Osteoblast (primary cell): ENCODE data around the gene ARID3C. TPM values are rescaled to one million over a fixed set of nuclear protein-coding genes. Genes with fewer than 3 reads are reported as not detected.

Source experiments
- DNase-seq: peaks from one replicate; pipeline ENCODE4 v3.0.0; 2011; ENCODE audit warnings: low spot score, mixed read lengths; ENCODE audit not compliant: insufficient read length; ENCODE audit errors: missing footprints
- H2AFZ ChIP-seq: 2 replicates; pipeline ENCODE4 v1.6.0; 2011; ENCODE audit warnings: mild to moderate bottlenecking, low read length
- H3K27ac ChIP-seq: 2 replicates; pipeline ENCODE4 v1.5.1; 2011; ENCODE audit warnings: mild to moderate bottlenecking, low read depth, low read length, moderate library complexity
- H3K27me3 ChIP-seq: 2 replicates; pipeline ENCODE4 v1.6.0; 2012; ENCODE audit warnings: mild to moderate bottlenecking, control low read depth, inconsistent platforms, low read length, moderate library complexity; ENCODE audit not compliant: insufficient read depth
- H3K36me3 ChIP-seq: 2 replicates; pipeline ENCODE4 v1.5.1; 2011; ENCODE audit warnings: mild to moderate bottlenecking, low read length, control low read depth, moderate library complexity; ENCODE audit not compliant: insufficient read depth
- H3K4me1 ChIP-seq: 2 replicates; pipeline ENCODE4 v1.5.1; 2011; ENCODE audit warnings: mild to moderate bottlenecking, low read length, control low read depth, moderate library complexity; ENCODE audit not compliant: insufficient read depth
- H3K4me2 ChIP-seq: 2 replicates; pipeline ENCODE4 v1.6.0; 2011; ENCODE audit warnings: mild to moderate bottlenecking, low read length; ENCODE audit not compliant: insufficient read depth
- H3K4me3 ChIP-seq: fragments of 200-600 bp; sonication (generic); 3 replicates; pipeline ENCODE4 v1.5.1; 2012; ENCODE audit warnings: mild to moderate bottlenecking, low read length, inconsistent platforms; ENCODE audit not compliant: insufficient read depth
- H3K79me2 ChIP-seq: 2 replicates; pipeline ENCODE4 v1.6.0; 2012; ENCODE audit warnings: mild to moderate bottlenecking, low read length, control low read depth, inconsistent platforms; ENCODE audit not compliant: insufficient read depth
- H3K9me3 ChIP-seq: 2 replicates; pipeline ENCODE4 v1.5.1; 2011; ENCODE audit warnings: low read depth, low read length, control low read depth
- H4K20me1 ChIP-seq: 2 replicates; pipeline ENCODE4 v1.6.0; 2012; ENCODE audit warnings: mild to moderate bottlenecking, low read length, control low read depth; ENCODE audit not compliant: insufficient read depth
- CTCF ChIP-seq: IDR thresholded peaks from 2 replicates; pipeline ENCODE4 v1.5.1; 2011; ENCODE audit warnings: mild to moderate bottlenecking, low read depth, low read length, moderate library complexity; ENCODE audit errors: extremely low read depth
- total RNA-seq: library from RNA; depleted of rRNA; stranded (reverse); fragments of >200 nt; gene quantifications from 2 replicates; pipeline ENCODE4 v1.2.3, GENCODE V29; 2012

The ARID3C gene
- total RNA-seq, 1 donor = under 0.01 TPM

- TF ChIP-seq CTCF = no peak
- peaks cover 11% of the 10 kb centered on the region for H3K79me2 ChIP-seq
- peak within 1 kb of the TSS; percentile 96 for H2AFZ ChIP-seq
- no peaks in the 10 kb centered on the region for H3K27me3 ChIP-seq
- H3K9me3 ChIP-seq = no peaks in the 10 kb centered on the region
- H3K4me2 ChIP-seq = peak within 1 kb of the TSS; percentile 83
- peak within 1 kb of the TSS; percentile 85 for H3K27ac ChIP-seq
- peaks cover 32% of the 10 kb centered on the region for H3K36me3 ChIP-seq
- peak; percentile 100 for DNase-seq
- H4K20me1 ChIP-seq = no peaks in the 10 kb centered on the region
- peaks cover 12% of the 10 kb centered on the region for H3K4me1 ChIP-seq
- H3K4me3 ChIP-seq = peak within 1 kb of the TSS; percentile 94
Observed at GRCh38 chr9:34611811-34612787, 16.8 kb downstream of the ARID3C start, which contains the start of gene RPP25L. TSS of gene RPP25L (minus strand) at chr9:34612097. CDS start at chr9:34611296, 801 bp downstream.

GRCh38 chr9:34611251-34611810, 17.5 kb downstream of the ARID3C start:
- H3K4me2 ChIP-seq = peak overlapping the region; percentile 83
- H3K9me3 ChIP-seq = no peaks in the 10 kb centered on the region
- no peak for TF ChIP-seq CTCF
- DNase-seq = no peak
- H3K79me2 ChIP-seq = peaks cover 11% of the 10 kb centered on the region
- H3K36me3 ChIP-seq = peaks cover 24% of the 10 kb centered on the region
- H3K4me1 ChIP-seq = peaks cover 12% of the 10 kb centered on the region
- no peaks in the 10 kb centered on the region for H3K27me3 ChIP-seq
- H2AFZ ChIP-seq = peak overlapping the region; percentile 96
- peak overlapping the region; percentile 94 for H3K4me3 ChIP-seq
- H4K20me1 ChIP-seq = no peaks in the 10 kb centered on the region
- H3K27ac ChIP-seq = peak overlapping the region; percentile 85

- H3K27ac ChIP-seq = no peak overlapping the region
- H3K79me2 ChIP-seq = peaks cover 11% of the 10 kb centered on the region
- H2AFZ ChIP-seq = no peak overlapping the region
- no peaks in the 10 kb centered on the region for H3K9me3 ChIP-seq
- H3K36me3 ChIP-seq = peaks cover 17% of the 10 kb centered on the region
- peaks cover 12% of the 10 kb centered on the region for H3K4me1 ChIP-seq
- H3K27me3 ChIP-seq = no peaks in the 10 kb centered on the region
- TF ChIP-seq CTCF = no peak
- peak overlapping the region; percentile 94 for H3K4me3 ChIP-seq
- DNase-seq = no peak
- H4K20me1 ChIP-seq = no peaks in the 10 kb centered on the region
- H3K4me2 ChIP-seq = peak overlapping the region; percentile 83
Observed at GRCh38 chr9:34610434-34611206, 18.2 kb downstream of the ARID3C start.
